ENCODE measurements around the gene SLC30A7. TPM values are rescaled to one million over a fixed set of nuclear protein-coding genes. Genes with fewer than 3 reads are reported as not detected.

SLC30A7 gene
- total RNA-seq, 1 experiment from 2014 or later, result 16.1 TPM

- Histone ChIP-seq H3K9me3 (no peaks in the 10 kb centered on the region), H3K4me3 (ENCODE audit: low read depth, low read length) (no peak overlapping the region), H3K4me1 (peaks cover 16% of the 10 kb centered on the region), H3K36me3 (ENCODE audit: control insufficient read depth, insufficient read depth, low read length) (no peaks in the 10 kb centered on the region), H3K27me3 (replicated peaks; ENCODE audit: control insufficient read depth, insufficient read depth, low read length) (no peaks in the 10 kb centered on the region)
- TF ChIP-seq, protein P1, sequence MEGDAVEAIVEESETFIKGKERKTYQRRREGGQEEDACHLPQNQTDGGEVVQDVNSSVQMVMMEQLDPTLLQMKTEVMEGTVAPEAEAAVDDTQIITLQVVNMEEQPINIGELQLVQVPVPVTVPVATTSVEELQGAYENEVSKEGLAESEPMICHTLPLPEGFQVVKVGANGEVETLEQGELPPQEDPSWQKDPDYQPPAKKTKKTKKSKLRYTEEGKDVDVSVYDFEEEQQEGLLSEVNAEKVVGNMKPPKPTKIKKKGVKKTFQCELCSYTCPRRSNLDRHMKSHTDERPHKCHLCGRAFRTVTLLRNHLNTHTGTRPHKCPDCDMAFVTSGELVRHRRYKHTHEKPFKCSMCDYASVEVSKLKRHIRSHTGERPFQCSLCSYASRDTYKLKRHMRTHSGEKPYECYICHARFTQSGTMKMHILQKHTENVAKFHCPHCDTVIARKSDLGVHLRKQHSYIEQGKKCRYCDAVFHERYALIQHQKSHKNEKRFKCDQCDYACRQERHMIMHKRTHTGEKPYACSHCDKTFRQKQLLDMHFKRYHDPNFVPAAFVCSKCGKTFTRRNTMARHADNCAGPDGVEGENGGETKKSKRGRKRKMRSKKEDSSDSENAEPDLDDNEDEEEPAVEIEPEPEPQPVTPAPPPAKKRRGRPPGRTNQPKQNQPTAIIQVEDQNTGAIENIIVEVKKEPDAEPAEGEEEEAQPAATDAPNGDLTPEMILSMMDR (IDR thresholded peaks at IDR 0.05; ENCODE audit: insufficient read depth in 1 of 2, low read depth in 1 of 2, low read length in 1 of 2, severe bottlenecking in 1 of 2, unreplicated experiment in 1 of 2), result no peak
- Mint-ChIP-seq H3K27me3 (ENCODE audit: insufficient read depth, unreplicated experiment) (no peaks in the 10 kb centered on the region), H3K36me3 (ENCODE audit: insufficient read depth, unreplicated experiment) (peaks cover 5% of the 10 kb centered on the region), H3K27ac (ENCODE audit: unreplicated experiment) (no peak overlapping the region), H3K4me3 (ENCODE audit: unreplicated experiment) (no peak overlapping the region), H3K9me3 (ENCODE audit: unreplicated experiment) (no peaks in the 10 kb centered on the region), H3K4me1 (ENCODE audit: low read depth, unreplicated experiment) (no peaks in the 10 kb centered on the region)
- intact Hi-C loops (cut with micrococcal nuclease; ENCODE audit: unreplicated experiment), result no loop called here
- ChIA-PET CTCF (no interaction called here), POLR2A (no interaction called here)
- DNase-seq, result no peak
- no TSS peak for BruUV-seq (replicated peaks)
Measured at GRCh38 chr1:101005871-101006270, 110.0 kb downstream of the SLC30A7 start.

GRCh38 chr1:101006553-101006952, 110.7 kb downstream of the SLC30A7 start:
- Histone ChIP-seq H3K36me3 (ENCODE audit: control insufficient read depth, insufficient read depth, low read length) (no peaks in the 10 kb centered on the region), H3K27me3 (replicated peaks; ENCODE audit: control insufficient read depth, insufficient read depth, low read length) (no peaks in the 10 kb centered on the region), H3K4me1 (peaks cover 16% of the 10 kb centered on the region), H3K9me3 (no peaks in the 10 kb centered on the region), H3K4me3 (ENCODE audit: low read depth, low read length) (no peak overlapping the region)
- peaks cover 5% of the 10 kb centered on the region for H3K36me3 Mint-ChIP-seq (ENCODE audit: insufficient read depth, unreplicated experiment)
- H3K27me3 Mint-ChIP-seq (ENCODE audit: insufficient read depth, unreplicated experiment), result no peaks in the 10 kb centered on the region
- no peaks in the 10 kb centered on the region for H3K4me1 Mint-ChIP-seq (ENCODE audit: low read depth, unreplicated experiment)
- no peak for DNase-seq
- TF ChIP-seq, protein P1 (IDR thresholded peaks at IDR 0.05; ENCODE audit: insufficient read depth in 1 of 2, low read depth in 1 of 2, low read length in 1 of 2, severe bottlenecking in 1 of 2, unreplicated experiment in 1 of 2), result no peak
- no peaks in the 10 kb centered on the region for H3K9me3 Mint-ChIP-seq (ENCODE audit: unreplicated experiment)
- intact Hi-C loops (cut with micrococcal nuclease; ENCODE audit: unreplicated experiment), result no loop called here
- POLR2A ChIA-PET, result no interaction called here
- no TSS peak for BruUV-seq (replicated peaks)
- H3K27ac Mint-ChIP-seq (ENCODE audit: unreplicated experiment), result no peak overlapping the region
- no peak overlapping the region for H3K4me3 Mint-ChIP-seq (ENCODE audit: unreplicated experiment)
- CTCF ChIA-PET, result no interaction called here

- H3K27me3 ChIP-seq (replicated peaks; ENCODE audit: control insufficient read depth, insufficient read depth, low read length), result no peaks in the 10 kb centered on the region
- Mint-ChIP-seq H3K4me1 (ENCODE audit: low read depth, unreplicated experiment) (no peaks in the 10 kb centered on the region), H3K36me3 (ENCODE audit: insufficient read depth, unreplicated experiment) (peaks cover 5% of the 10 kb centered on the region), H3K27me3 (ENCODE audit: insufficient read depth, unreplicated experiment) (no peaks in the 10 kb centered on the region), H3K4me3 (ENCODE audit: unreplicated experiment) (no peak overlapping the region), H3K9me3 (ENCODE audit: unreplicated experiment) (no peaks in the 10 kb centered on the region), H3K27ac (ENCODE audit: unreplicated experiment) (no peak overlapping the region)
- H3K9me3 ChIP-seq, result no peaks in the 10 kb centered on the region
- intact Hi-C loops (cut with micrococcal nuclease; ENCODE audit: unreplicated experiment), result no loop called here
- TF ChIP-seq, protein P1 (IDR thresholded peaks at IDR 0.05; ENCODE audit: insufficient read depth in 1 of 2, low read depth in 1 of 2, low read length in 1 of 2, severe bottlenecking in 1 of 2, unreplicated experiment in 1 of 2), result no peak
- ChIA-PET POLR2A (no interaction called here), CTCF (no interaction called here)
- H3K4me3 ChIP-seq (ENCODE audit: low read depth, low read length), result no peak overlapping the region
- no TSS peak for BruUV-seq (replicated peaks)
- DNase-seq, result no peak
- H3K36me3 ChIP-seq (ENCODE audit: control insufficient read depth, insufficient read depth, low read length), result no peaks in the 10 kb centered on the region
- H3K4me1 ChIP-seq, result peaks cover 16% of the 10 kb centered on the region
Measured at GRCh38 chr1:101008229-101008834, 112.4 kb downstream of the SLC30A7 start.
